Neutrophil (primary cell): ENCODE data around the gene A3GALT2.

Experiments
- H3K27ac ChIP-seq: fragments of 200-600 bp; sonication (generic); 2 replicates; pipeline ENCODE4 v1.5.1; 2016; ENCODE audit warnings: mild to moderate bottlenecking, moderate library complexity
- H3K27me3 ChIP-seq: fragments of 200-600 bp; sonication (generic); 2 replicates; pipeline ENCODE4 v1.6.0; 2016; ENCODE audit warnings: mild to moderate bottlenecking
- H3K36me3 ChIP-seq: fragments of 200-600 bp; sonication (generic); 2 replicates; pipeline ENCODE4 v1.5.1; 2017
- H3K4me1 ChIP-seq, 2 experiments: fragments of 200-600 bp in 1 of 2; sonication (generic) in 1 of 2; 1 replicate in 1 of 2; 2 replicates in 1 of 2; pipeline versions ENCODE4 v1.5.1 to v1.6.1; 2013 to 2016; ENCODE audit warnings: low read depth in 1 of 2, low read length in 1 of 2, mild to moderate bottlenecking in 1 of 2, moderate library complexity in 1 of 2; ENCODE audit not compliant: control insufficient read depth in 1 of 2, insufficient read depth in 1 of 2
- H3K4me3 ChIP-seq, 2 experiments: fragments of 200-600 bp in 1 of 2; sonication (generic) in 1 of 2; 1 replicate in 1 of 2; 2 replicates in 1 of 2; pipeline ENCODE4 v1.5.1; 2013 to 2016; ENCODE audit warnings: low read depth in 1 of 2, low read length in 1 of 2, mild to moderate bottlenecking in 1 of 2, moderate library complexity in 1 of 2
- H3K9me3 ChIP-seq: fragments of 200-600 bp; sonication (generic); 2 replicates; pipeline ENCODE4 v1.5.1; 2016
- TF ChIP-seq, protein P1 (sequence below): fragments of 200-600 bp; sonication (generic); IDR thresholded peaks from 2 replicates; pipeline ENCODE4 v1.5.1; 2016; ENCODE audit warnings: antibody characterized with exemption

Gene A3GALT2

GRCh38 chr1:33258788-33259274, 62.1 kb downstream of the A3GALT2 start:
- peaks cover 5% of the 10 kb centered on the region for H3K27me3 ChIP-seq
- H3K36me3 ChIP-seq = peaks cover 6% of the 10 kb centered on the region
- H3K4me3 ChIP-seq = no peak overlapping the region
- H3K9me3 ChIP-seq = no peaks in the 10 kb centered on the region
- H3K4me1 ChIP-seq = peaks cover 23 to 27% of the 10 kb centered on the region in 2 experiments
- H3K27ac ChIP-seq = peak overlapping the region; percentile 77
- TF ChIP-seq, protein P1, sequence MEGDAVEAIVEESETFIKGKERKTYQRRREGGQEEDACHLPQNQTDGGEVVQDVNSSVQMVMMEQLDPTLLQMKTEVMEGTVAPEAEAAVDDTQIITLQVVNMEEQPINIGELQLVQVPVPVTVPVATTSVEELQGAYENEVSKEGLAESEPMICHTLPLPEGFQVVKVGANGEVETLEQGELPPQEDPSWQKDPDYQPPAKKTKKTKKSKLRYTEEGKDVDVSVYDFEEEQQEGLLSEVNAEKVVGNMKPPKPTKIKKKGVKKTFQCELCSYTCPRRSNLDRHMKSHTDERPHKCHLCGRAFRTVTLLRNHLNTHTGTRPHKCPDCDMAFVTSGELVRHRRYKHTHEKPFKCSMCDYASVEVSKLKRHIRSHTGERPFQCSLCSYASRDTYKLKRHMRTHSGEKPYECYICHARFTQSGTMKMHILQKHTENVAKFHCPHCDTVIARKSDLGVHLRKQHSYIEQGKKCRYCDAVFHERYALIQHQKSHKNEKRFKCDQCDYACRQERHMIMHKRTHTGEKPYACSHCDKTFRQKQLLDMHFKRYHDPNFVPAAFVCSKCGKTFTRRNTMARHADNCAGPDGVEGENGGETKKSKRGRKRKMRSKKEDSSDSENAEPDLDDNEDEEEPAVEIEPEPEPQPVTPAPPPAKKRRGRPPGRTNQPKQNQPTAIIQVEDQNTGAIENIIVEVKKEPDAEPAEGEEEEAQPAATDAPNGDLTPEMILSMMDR = no peak

- Histone ChIP-seq H3K4me1 (peaks cover 23 to 27% of the 10 kb centered on the region in 2 experiments), H3K4me3 (peak overlapping the region; percentile 67 to 92), H3K27me3 (peaks cover 11% of the 10 kb centered on the region), H3K9me3 (no peaks in the 10 kb centered on the region), H3K36me3 (peaks cover 6% of the 10 kb centered on the region), H3K27ac (peak overlapping the region; percentile 77)
- TF ChIP-seq, protein P1 = no peak
These were observed 62.9 kb downstream of the A3GALT2 start for GRCh38 chr1:33257772-33258712.

DNA sequence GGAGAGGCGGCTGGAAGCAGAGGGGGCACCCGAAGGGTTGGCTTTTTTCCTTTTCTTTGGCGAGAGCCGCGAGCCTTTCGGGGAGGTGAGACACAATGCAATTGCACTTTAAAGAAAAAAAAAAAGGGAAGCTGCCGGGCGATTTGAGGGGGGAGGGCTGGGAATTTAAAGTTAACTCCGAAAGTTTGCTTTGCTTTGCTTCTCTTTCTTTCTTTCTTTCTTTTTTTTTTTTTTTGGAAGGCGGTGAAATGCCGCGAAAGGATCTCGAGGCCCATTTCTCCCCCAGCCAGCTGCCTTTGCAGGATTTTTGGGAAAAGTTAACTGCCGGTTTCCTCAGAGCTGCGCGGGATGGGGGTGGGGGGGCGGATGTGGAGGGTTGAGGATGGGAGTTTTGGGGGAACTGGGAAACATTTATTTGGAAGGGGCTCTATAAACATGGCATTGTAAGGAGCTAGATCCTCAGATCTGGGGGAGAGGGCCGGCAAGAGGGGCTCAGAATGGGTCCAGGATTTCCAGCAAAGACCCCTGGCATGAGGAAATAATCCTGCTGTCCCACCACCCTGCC, 63.6 kb downstream of the A3GALT2 start:
- Histone ChIP-seq H3K36me3 (no peaks in the 10 kb centered on the region), H3K4me3 (peak overlapping the region; percentile 67 to 92), H3K4me1 (peaks cover 23 to 27% of the 10 kb centered on the region in 2 experiments), H3K27me3 (peaks cover 16% of the 10 kb centered on the region), H3K27ac (peak overlapping the region; percentile 77), H3K9me3 (no peaks in the 10 kb centered on the region)
- TF ChIP-seq, protein P1 = no peak
